ENCODE data around the gene HDAC1. TPM values are rescaled to one million over a fixed set of nuclear protein-coding genes. Genes with fewer than 3 reads are reported as not detected.
"Not testable (repeated sequence)": the region's sequence is repeated elsewhere in the genome, so short reads cannot be mapped to it uniquely, and the experiment has no call there.

The HDAC1 gene
- total and polyA plus RNA-seq, 2 of the 4 experiments (the other 2 are of a cell fraction) = 95.5 to 139 TPM

DNA sequence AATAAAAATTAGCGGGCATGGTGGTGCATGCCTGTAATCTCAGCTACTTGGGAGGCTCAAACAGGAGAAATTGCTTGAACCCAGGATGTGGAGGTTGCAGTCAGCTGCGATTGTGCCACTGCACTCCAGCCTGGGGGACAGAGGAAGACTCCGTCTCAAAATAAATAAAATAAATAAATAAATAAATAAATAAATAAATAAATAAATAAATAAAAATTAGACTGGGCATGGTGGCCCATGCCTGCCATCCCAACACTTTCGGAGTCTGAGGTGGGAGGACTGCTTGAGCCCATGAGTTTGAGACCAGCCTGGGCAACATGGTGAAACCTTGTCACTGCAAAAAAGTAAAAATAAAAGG is 28.7 kb upstream of the HDAC1 start:
- H3K14ac ChIP-seq (replicated peaks; ENCODE audit: low read depth, low read length) = peak overlapping the region; percentile 53; the same call in 1 of the 2 replicates
- H2AK9ac ChIP-seq (replicated peaks; ENCODE audit: low read depth, low read length, poor library complexity); ATAC-seq (ENCODE audit: low read depth); DNase-seq; H3K56ac ChIP-seq (ENCODE audit: extremely low read depth, insufficient read depth, low read length); H2AK5ac ChIP-seq (ENCODE audit: low read depth, low read length); H4K20me1 ChIP-seq (ENCODE audit: insufficient read depth, low read length); H4K91ac ChIP-seq (ENCODE audit: insufficient read depth, low read depth, low read length); intact Hi-C loops (cut with micrococcal nuclease); H3K27me3 ChIP-seq (ENCODE audit: control insufficient read depth, insufficient read depth, low read length); H2BK5ac ChIP-seq (ENCODE audit: low read depth, low read length, poor library complexity, severe bottlenecking); H3K27ac ChIP-seq (ENCODE audit: insufficient read depth, low read length); H3K9ac ChIP-seq (ENCODE audit: low read depth, low read length); H3K4me2 ChIP-seq (ENCODE audit: low read depth, low read length); H3K4me1 ChIP-seq (ENCODE audit: control insufficient read depth, insufficient read depth, low read length); H3K79me1 ChIP-seq (ENCODE audit: low read depth in 1 of 2, low read length in 2 of 2); in situ Hi-C loops (cut with MboI; ENCODE audit: low sequenced_read_pairs); H2BK120ac ChIP-seq (ENCODE audit: low read depth, low read length); H3K18ac ChIP-seq (ENCODE audit: low read depth, low read length); H3K23ac ChIP-seq (ENCODE audit: low read depth, low read length); H3K9me1 ChIP-seq (ENCODE audit: insufficient read depth, low read length); H3K4ac ChIP-seq (ENCODE audit: low read depth, low read length); H2AFZ ChIP-seq (replicated peaks; ENCODE audit: low read length, poor library complexity); H3K9me3 ChIP-seq (ENCODE audit: control insufficient read depth, insufficient read depth, low read length); H2BK20ac ChIP-seq (ENCODE audit: low read depth, low read length); H4K8ac ChIP-seq (ENCODE audit: low read depth in 2 of 2, low read length in 2 of 2); dilution Hi-C loops (cut with HindIII; ENCODE audit: low sequenced_read_pairs, unreplicated experiment); H4K5ac ChIP-seq (ENCODE audit: low read depth, low read length); H3K36me3 ChIP-seq (ENCODE audit: control insufficient read depth, insufficient read depth, low read length); H2BK15ac ChIP-seq (ENCODE audit: low read depth, low read length); BruUV-seq (replicated peaks); H3K4me3 ChIP-seq (ENCODE audit: insufficient read depth, low read depth, low read length): not testable (repeated sequence)
- ChIA-PET CTCF (interaction anchor here (1.8 kb wide), 1 partner anchor 15 kb away, joined by 5 read pairs; no protein-coding TSS in a partner anchor), POLR2A (ENCODE audit: unreplicated experiment) (interaction anchor here (0.6 kb wide), 1 partner anchor 12 kb away, joined by 12 read pairs; no protein-coding TSS in a partner anchor)
- WGBS, 2 experiments (ENCODE audit: extremely low coverage in 2 of 2, insufficient read length in 1 of 2) = no CpG with 5 or more reads among the region's 4 CpGs

All from IMR-90 (cell line).